ENCODE data around the gene TBC1D22A.

TBC1D22A gene

GRCh38 chr22:47107431-47107830 lies 345.0 kb downstream of the TBC1D22A start:
- CTCF ChIA-PET, result interaction anchor here (0.9 to 2.3 kb wide), 3 partner anchors 18 to 304 kb away, joined by 3 to 5 read pairs (median 4); no protein-coding TSS in a partner anchor
- POLR2A ChIA-PET, result no interaction called here
- peak; percentile 69 for DNase-seq (ENCODE audit: low read depth, low spot score)
- TF ChIP-seq, protein P1, sequence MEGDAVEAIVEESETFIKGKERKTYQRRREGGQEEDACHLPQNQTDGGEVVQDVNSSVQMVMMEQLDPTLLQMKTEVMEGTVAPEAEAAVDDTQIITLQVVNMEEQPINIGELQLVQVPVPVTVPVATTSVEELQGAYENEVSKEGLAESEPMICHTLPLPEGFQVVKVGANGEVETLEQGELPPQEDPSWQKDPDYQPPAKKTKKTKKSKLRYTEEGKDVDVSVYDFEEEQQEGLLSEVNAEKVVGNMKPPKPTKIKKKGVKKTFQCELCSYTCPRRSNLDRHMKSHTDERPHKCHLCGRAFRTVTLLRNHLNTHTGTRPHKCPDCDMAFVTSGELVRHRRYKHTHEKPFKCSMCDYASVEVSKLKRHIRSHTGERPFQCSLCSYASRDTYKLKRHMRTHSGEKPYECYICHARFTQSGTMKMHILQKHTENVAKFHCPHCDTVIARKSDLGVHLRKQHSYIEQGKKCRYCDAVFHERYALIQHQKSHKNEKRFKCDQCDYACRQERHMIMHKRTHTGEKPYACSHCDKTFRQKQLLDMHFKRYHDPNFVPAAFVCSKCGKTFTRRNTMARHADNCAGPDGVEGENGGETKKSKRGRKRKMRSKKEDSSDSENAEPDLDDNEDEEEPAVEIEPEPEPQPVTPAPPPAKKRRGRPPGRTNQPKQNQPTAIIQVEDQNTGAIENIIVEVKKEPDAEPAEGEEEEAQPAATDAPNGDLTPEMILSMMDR (IDR thresholded peaks at IDR 0.05; ENCODE audit: insufficient read depth, low read length, missing control alignments), result no peak
- no peak overlapping the region for H3K4me3 ChIP-seq (ENCODE audit: low read depth, low read length)

DNA sequence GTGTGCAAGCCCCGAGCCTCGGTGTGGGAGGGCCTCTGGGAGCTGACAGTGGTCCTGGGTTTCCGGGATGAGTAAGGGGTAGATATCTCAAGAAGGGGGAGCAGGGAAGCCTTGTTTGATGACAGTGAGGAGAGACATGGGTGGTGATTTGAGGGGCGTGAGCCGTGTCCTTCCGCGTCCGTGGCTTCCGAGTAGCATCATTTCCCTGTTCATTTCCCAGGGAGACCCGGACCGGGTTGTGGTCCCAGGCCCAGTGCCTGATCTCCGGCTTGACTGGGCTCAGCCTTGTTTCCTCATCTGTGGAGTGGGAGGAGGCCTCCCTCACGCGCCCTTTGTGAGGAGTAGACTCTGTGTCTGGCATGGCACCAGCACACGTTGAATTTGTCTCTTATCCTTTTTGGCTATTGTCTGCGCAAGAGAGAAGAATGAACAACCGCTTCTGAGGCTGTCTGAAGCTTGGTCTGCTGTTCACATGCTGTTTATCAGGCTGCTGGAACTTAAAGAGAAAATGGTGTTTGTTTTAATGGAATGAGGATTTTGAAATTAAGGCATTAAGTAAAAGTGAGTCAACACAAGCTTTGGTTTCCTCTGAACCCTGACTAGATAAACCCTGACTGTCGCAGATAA lies 348.5 kb downstream of the TBC1D22A start:
- no peak overlapping the region for H3K4me3 ChIP-seq (ENCODE audit: low read depth, low read length)
- CTCF ChIA-PET, result no interaction called here
- DNase-seq (ENCODE audit: low read depth, low spot score), result no peak
- TF ChIP-seq, protein P1 (IDR thresholded peaks at IDR 0.05; ENCODE audit: insufficient read depth, low read length, missing control alignments), result no peak
- POLR2A ChIA-PET, result no interaction called here

DNA sequence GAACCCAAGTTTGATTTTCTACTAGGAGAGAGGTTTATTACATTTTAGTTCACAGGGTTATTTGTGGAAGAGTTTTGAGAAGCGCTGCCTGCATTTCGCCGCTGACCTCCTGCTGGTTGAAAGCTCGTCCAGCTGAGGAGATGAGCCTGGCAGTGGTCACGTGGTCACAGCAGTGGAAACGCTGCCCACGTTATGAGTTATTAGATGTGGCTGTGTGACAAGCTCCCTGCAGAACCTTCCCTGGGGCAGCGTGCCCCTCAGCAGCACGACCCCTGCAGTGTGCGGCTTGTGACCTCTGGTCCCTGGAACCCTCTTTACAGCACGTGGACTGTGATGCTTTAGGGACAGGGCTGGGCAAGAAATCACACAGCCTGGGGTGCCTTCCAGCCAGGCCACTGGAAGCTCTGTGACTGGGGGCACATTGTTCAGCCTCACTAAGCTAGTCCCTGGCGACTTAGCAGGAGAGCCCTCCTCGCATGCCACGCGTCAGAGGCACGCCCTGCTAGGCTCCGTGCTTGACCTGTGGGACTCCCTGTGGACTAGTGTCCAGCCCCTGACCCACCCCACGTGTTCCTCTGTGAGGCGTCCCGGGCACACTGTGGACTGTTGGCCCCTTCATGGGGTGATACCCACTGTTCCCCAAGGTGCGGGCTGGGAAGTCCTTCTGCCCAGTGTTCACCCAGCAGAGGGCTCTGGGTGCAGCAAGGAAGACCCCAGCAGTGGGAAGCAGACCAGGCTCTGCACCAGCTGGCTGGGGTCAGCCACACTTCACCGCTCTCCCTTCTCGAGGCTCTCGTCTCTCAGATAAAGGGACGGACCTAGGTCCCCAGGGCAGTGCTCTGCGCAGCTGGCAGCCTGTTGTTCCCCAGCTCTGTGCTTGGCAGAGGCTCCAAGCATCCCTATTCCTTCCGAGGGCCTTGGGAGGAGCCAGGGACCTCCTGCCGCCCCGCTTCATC lies 349.5 kb downstream of the TBC1D22A start:
- no peak for DNase-seq (ENCODE audit: low read depth, low spot score)
- ChIA-PET POLR2A (no interaction called here), CTCF (no interaction called here)
- TF ChIP-seq, protein P1 (IDR thresholded peaks at IDR 0.05; ENCODE audit: insufficient read depth, low read length, missing control alignments), result no peak
- no peak overlapping the region for H3K4me3 ChIP-seq (ENCODE audit: low read depth, low read length)

- ChIA-PET POLR2A (no interaction called here), CTCF (no interaction called here)
- DNase-seq (ENCODE audit: low read depth, low spot score), result no peak
- TF ChIP-seq, protein P1 (IDR thresholded peaks at IDR 0.05; ENCODE audit: insufficient read depth, low read length, missing control alignments), result no peak
- no peak overlapping the region for H3K4me3 ChIP-seq (ENCODE audit: low read depth, low read length)
Measured at GRCh38 chr22:47112582-47112965, 350.1 kb downstream of the TBC1D22A start.

DNA sequence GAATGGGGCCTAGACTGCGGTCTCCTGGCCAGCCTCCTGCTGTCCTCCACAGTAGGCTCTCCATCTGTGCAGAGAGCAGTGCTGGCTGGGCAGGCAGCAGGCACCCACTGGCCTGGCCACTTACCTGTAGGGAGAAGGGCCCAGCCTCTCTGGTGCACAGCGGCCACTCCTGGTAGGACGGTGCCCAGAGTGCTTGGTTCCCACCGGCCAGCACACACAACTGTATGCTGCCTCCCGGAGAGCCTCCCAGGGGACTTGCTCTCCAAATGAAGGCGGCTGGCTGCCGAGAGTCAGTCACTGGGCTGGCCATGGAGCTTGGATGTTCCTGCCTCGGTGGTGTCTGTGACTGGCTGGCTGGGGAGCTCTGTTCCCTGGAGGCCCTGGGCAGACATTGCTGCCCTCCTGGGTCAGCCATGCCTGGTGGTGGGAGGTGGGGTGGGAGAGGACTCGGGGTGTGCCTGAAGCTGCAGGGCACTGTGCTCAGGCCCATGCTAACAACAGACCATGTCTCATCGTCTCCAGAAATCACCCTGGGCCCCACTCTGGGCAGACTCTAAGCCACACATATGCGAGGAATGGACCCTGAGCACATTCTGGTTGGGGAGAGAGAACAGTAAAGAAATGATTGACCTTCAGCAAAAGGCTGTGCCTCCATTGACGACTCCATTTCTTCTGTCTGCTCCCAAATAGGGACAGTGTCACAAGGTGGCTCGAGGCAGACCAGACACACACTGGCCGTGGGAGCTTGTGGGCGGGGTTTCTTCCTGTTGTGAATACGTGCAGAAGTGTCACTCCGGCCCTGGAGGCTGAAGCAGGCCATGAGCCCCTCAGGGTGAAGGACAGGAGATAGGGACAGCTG lies 350.8 kb downstream of the TBC1D22A start:
- DNase-seq (ENCODE audit: low read depth, low spot score), result no peak
- TF ChIP-seq, protein P1 (IDR thresholded peaks at IDR 0.05; ENCODE audit: insufficient read depth, low read length, missing control alignments), result no peak
- H3K4me3 ChIP-seq (ENCODE audit: low read depth, low read length), result no peak overlapping the region
- POLR2A ChIA-PET, result no interaction called here
- CTCF ChIA-PET, result no interaction called here
